Type B pancreatic cell (in vitro differentiated cells): ENCODE data around the gene TMEM131L. TPM values are rescaled to one million over a fixed set of nuclear protein-coding genes. Genes with fewer than 3 reads are reported as not detected.

Experiments used
- DNase-seq: peaks from one replicate; pipeline ENCODE4 v3.0.0; 2021; ENCODE audit warnings: mixed read lengths; ENCODE audit not compliant: unreplicated experiment; ENCODE audit errors: extremely low spot score
- H3K27ac Mint-ChIP-seq: 2 replicates; pipeline ENCODE4 v1.8.0; 2021; ENCODE audit warnings: mild to moderate bottlenecking, mixed read lengths
- H3K27me3 Mint-ChIP-seq: 2 replicates; pipeline ENCODE4 v1.8.0; 2021; ENCODE audit warnings: mixed read lengths
- H3K36me3 Mint-ChIP-seq: 2 replicates; pipeline ENCODE4 v1.8.0; 2021; ENCODE audit warnings: mixed read lengths
- H3K4me1 Mint-ChIP-seq: one replicate; pipeline ENCODE4 v1.8.0; 2021; ENCODE audit warnings: mixed read lengths; ENCODE audit not compliant: unreplicated experiment
- H3K4me3 Mint-ChIP-seq: 2 replicates; pipeline ENCODE4 v1.8.0; 2021; ENCODE audit warnings: mild to moderate bottlenecking, mixed read lengths
- H3K9me3 Mint-ChIP-seq: 2 replicates; pipeline ENCODE4 v1.8.0; 2021; ENCODE audit warnings: mixed read lengths
- CTCF ChIP-seq: fragments of 200-600 bp; sonication (generic); conservative IDR thresholded peaks from 2 replicates; pipeline ENCODE4 v1.5.0; 2021; ENCODE audit warnings: antibody characterized with exemption, mild to moderate bottlenecking
- total RNA-seq: library from RNA; stranded (reverse); gene quantifications from 2 replicates; pipeline ENCODE4 v1.2.1, GENCODE V29; 2021; ENCODE audit warnings: low replicate concordance

Gene TMEM131L
- total RNA-seq, 1 donor from 2014 or later: 21.3 TPM

- Mint-ChIP-seq H3K27me3 (no peaks in the 10 kb centered on the region), H3K4me3 (no peak overlapping the region), H3K9me3 (peaks cover 5% of the 10 kb centered on the region), H3K27ac (no peak overlapping the region), H3K36me3 (peaks cover 53% of the 10 kb centered on the region), H3K4me1 (no peaks in the 10 kb centered on the region)
- DNase-seq: no peak
- no peak for TF ChIP-seq CTCF
These were observed 144.6 kb downstream of the TMEM131L start for GRCh38 chr4:153610623-153611376.

GRCh38 chr4:153611679-153612078 lies 145.5 kb downstream of the TMEM131L start:
- H3K9me3 Mint-ChIP-seq: peaks cover 5% of the 10 kb centered on the region
- H3K4me1 Mint-ChIP-seq: no peaks in the 10 kb centered on the region
- no peak overlapping the region for H3K27ac Mint-ChIP-seq
- DNase-seq: no peak
- H3K36me3 Mint-ChIP-seq: peaks cover 54% of the 10 kb centered on the region
- no peaks in the 10 kb centered on the region for H3K27me3 Mint-ChIP-seq
- no peak overlapping the region for H3K4me3 Mint-ChIP-seq
- no peak for TF ChIP-seq CTCF

GRCh38 chr4:153612878-153613277 lies 146.7 kb downstream of the TMEM131L start:
- Mint-ChIP-seq H3K36me3 (peaks cover 58% of the 10 kb centered on the region), H3K4me3 (no peak overlapping the region), H3K27me3 (no peaks in the 10 kb centered on the region), H3K4me1 (no peaks in the 10 kb centered on the region), H3K9me3 (peaks cover 5% of the 10 kb centered on the region), H3K27ac (no peak overlapping the region)
- no peak for DNase-seq
- TF ChIP-seq CTCF: no peak

GRCh38 chr4:153616006-153616555 lies 149.9 kb downstream of the TMEM131L start:
- H3K4me1 Mint-ChIP-seq: peaks cover 20% of the 10 kb centered on the region
- no peak overlapping the region for H3K4me3 Mint-ChIP-seq
- DNase-seq: no peak
- peaks cover 50% of the 10 kb centered on the region for H3K36me3 Mint-ChIP-seq
- H3K27ac Mint-ChIP-seq: no peak overlapping the region
- TF ChIP-seq CTCF: no peak
- H3K9me3 Mint-ChIP-seq: peaks cover 5% of the 10 kb centered on the region
- H3K27me3 Mint-ChIP-seq: no peaks in the 10 kb centered on the region

- no peaks in the 10 kb centered on the region for H3K27me3 Mint-ChIP-seq
These were observed 152.7 kb downstream of the TMEM131L start for GRCh38 chr4:153618833-153619232.

More at GRCh38 chr4:153618833-153619232, 152.7 kb downstream of the TMEM131L start:
- no peak for DNase-seq
- no peak for TF ChIP-seq CTCF
- peaks cover 35% of the 10 kb centered on the region for H3K4me1 Mint-ChIP-seq
- no peak overlapping the region for H3K27ac Mint-ChIP-seq
- peak overlapping the region; percentile 15 for H3K4me3 Mint-ChIP-seq
- H3K9me3 Mint-ChIP-seq: no peaks in the 10 kb centered on the region
- H3K36me3 Mint-ChIP-seq: peaks cover 38% of the 10 kb centered on the region
